ENCODE results near the gene DKKL1. TPM values are rescaled to one million over a fixed set of nuclear protein-coding genes. Genes with fewer than 3 reads are reported as not detected.

The DKKL1 gene
- total RNA-seq, 1 donor from 2014 or later: 2.8 TPM

- Mint-ChIP-seq H3K4me1 (ENCODE audit: low read depth, unreplicated experiment) (peaks cover 11% of the 10 kb centered on the region), H3K27me3 (ENCODE audit: unreplicated experiment) (peaks cover 2% of the 10 kb centered on the region), H3K9me3 (ENCODE audit: unreplicated experiment) (peaks cover 5% of the 10 kb centered on the region), H3K27ac (ENCODE audit: unreplicated experiment) (no peak overlapping the region), H3K36me3 (ENCODE audit: unreplicated experiment) (no peaks in the 10 kb centered on the region), H3K4me3 (ENCODE audit: unreplicated experiment) (peak overlapping the region; percentile 34)
- no peak for TF ChIP-seq CTCF (IDR thresholded peaks at IDR 0.05; ENCODE audit: partially characterized antibody, unreplicated experiment)
- no peak for DNase-seq
These were observed 34.4 kb downstream of the DKKL1 start for GRCh38 chr19:49398001-49398615.

DNA sequence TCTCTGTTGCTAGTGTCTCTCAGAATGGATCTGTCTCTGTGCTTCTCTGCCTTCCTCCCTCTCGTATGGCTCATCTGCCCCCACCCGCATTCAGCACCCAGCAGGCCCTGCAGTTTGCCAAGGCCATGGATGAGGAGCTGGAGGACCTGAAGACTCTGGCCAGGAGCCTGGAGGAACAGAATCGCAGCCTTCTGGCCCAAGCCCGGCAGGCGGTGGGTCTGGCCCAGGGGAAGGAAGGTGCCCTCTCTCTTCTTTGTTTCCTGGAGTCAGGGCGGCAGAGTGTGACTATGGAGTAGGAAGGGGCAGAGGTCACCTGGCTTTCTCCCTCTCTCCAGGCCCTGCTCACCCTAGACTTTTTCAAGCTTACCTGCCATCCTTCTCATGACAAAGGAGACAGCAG lies 35.3 kb downstream of the DKKL1 start:
- Mint-ChIP-seq H3K36me3 (ENCODE audit: unreplicated experiment) (no peaks in the 10 kb centered on the region), H3K4me1 (ENCODE audit: low read depth, unreplicated experiment) (peaks cover 18% of the 10 kb centered on the region), H3K27me3 (ENCODE audit: unreplicated experiment) (peaks cover 2% of the 10 kb centered on the region), H3K27ac (ENCODE audit: unreplicated experiment) (no peak overlapping the region), H3K9me3 (ENCODE audit: unreplicated experiment) (peaks cover 3% of the 10 kb centered on the region), H3K4me3 (ENCODE audit: unreplicated experiment) (no peak overlapping the region)
- DNase-seq: no peak
- no peak for TF ChIP-seq CTCF (IDR thresholded peaks at IDR 0.05; ENCODE audit: partially characterized antibody, unreplicated experiment)

GRCh38 chr19:49400029-49400428 lies 36.4 kb downstream of the DKKL1 start:
- H3K4me1 Mint-ChIP-seq (ENCODE audit: low read depth, unreplicated experiment): peaks cover 18% of the 10 kb centered on the region
- no peaks in the 10 kb centered on the region for H3K36me3 Mint-ChIP-seq (ENCODE audit: unreplicated experiment)
- no peak overlapping the region for H3K27ac Mint-ChIP-seq (ENCODE audit: unreplicated experiment)
- no peak for DNase-seq
- H3K27me3 Mint-ChIP-seq (ENCODE audit: unreplicated experiment): peaks cover 2% of the 10 kb centered on the region
- peaks cover 3% of the 10 kb centered on the region for H3K9me3 Mint-ChIP-seq (ENCODE audit: unreplicated experiment)
- H3K4me3 Mint-ChIP-seq (ENCODE audit: unreplicated experiment): no peak overlapping the region
- TF ChIP-seq CTCF (IDR thresholded peaks at IDR 0.05; ENCODE audit: partially characterized antibody, unreplicated experiment): no peak

DNA sequence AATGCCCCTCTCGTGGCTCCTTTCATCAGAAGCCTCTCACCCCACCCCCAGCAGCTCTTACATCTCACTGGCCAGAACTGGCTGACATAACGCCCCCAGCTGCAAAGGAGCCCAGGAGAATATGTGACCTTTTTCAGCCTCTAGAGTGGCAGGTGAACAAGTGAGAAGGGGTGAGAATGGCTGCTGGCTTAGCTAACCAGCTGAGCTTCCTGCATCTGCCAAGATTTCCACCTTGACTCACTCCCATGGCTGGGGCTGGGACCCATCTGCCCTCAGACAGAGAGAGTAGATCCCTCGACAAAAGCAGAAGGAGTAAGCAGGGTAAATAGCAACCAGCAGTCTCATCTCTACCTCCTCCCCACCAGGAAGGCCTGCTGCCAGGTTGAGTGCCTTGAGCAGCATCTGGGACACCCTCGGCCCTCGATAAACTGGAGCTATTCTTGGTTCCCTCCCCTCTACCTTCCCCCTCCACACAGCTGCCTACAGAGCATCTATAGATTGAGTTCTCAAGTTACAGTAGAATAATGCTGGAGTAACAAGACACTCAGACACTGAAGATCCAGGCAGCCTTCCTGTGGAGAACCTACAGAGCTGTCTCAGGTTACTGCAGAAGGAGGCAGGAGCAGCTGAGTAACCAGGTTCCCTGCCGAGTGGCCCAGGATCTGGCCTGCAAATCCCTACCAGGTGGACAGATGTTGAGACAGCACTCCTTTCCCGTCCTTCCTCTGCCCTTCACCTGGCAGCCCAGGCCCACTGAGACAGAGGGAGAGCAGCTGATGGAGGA lies 39.9 kb downstream of the DKKL1 start:
- Mint-ChIP-seq H3K27me3 (ENCODE audit: unreplicated experiment) (peaks cover 5% of the 10 kb centered on the region), H3K27ac (ENCODE audit: unreplicated experiment) (peak overlapping the region; percentile 96), H3K36me3 (ENCODE audit: unreplicated experiment) (no peaks in the 10 kb centered on the region), H3K9me3 (ENCODE audit: unreplicated experiment) (peaks cover 2% of the 10 kb centered on the region), H3K4me1 (ENCODE audit: low read depth, unreplicated experiment) (peaks cover 12% of the 10 kb centered on the region), H3K4me3 (ENCODE audit: unreplicated experiment) (peak overlapping the region; percentile 78)
- peak; percentile 58 for DNase-seq
- TF ChIP-seq CTCF (IDR thresholded peaks at IDR 0.05; ENCODE audit: partially characterized antibody, unreplicated experiment): no peak

DNA sequence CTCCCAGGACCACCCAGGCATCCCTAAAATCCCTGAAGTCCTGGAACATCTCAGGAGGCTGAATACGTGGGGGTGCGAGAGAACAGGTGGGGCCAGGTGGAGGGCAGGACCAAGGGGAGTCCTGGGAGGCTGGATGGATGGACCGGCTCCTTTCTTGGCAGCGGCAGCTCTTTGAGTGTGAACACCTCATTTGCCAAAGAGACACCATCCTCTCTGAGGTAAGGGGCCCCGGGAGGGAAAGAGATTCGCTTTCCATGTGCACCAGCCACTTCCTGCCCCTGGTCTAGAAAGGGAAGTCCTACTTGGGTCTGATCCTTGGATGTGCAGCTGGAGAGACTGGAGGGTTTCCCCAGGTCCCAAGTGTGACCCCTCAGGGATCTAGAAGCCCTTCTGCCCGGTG lies 43.4 kb downstream of the DKKL1 start:
- peaks cover 15% of the 10 kb centered on the region for H3K4me1 Mint-ChIP-seq (ENCODE audit: low read depth, unreplicated experiment)
- TF ChIP-seq CTCF (IDR thresholded peaks at IDR 0.05; ENCODE audit: partially characterized antibody, unreplicated experiment): no peak
- no peak overlapping the region for H3K27ac Mint-ChIP-seq (ENCODE audit: unreplicated experiment)
- no peaks in the 10 kb centered on the region for H3K36me3 Mint-ChIP-seq (ENCODE audit: unreplicated experiment)
- peaks cover 9% of the 10 kb centered on the region for H3K27me3 Mint-ChIP-seq (ENCODE audit: unreplicated experiment)
- DNase-seq: no peak
- no peaks in the 10 kb centered on the region for H3K9me3 Mint-ChIP-seq (ENCODE audit: unreplicated experiment)
- no peak overlapping the region for H3K4me3 Mint-ChIP-seq (ENCODE audit: unreplicated experiment)
